Activated CD8-positive, alpha-beta memory T cell treated with anti-CD3 and anti-CD28 coated beads for 4 hours (primary cell): ENCODE data around the gene SEPSECS.

Source experiments
- DNase-seq, 2 donors: peaks; one replicate each; pipeline ENCODE4 v3.0.0-alpha.2; 2020; ENCODE audit warnings: low read depth in 2 of 2

The SEPSECS gene

GRCh38 chr4:25155947-25156346, 4.3 kb downstream of the SEPSECS start:
- DNase-seq: no peak

DNA sequence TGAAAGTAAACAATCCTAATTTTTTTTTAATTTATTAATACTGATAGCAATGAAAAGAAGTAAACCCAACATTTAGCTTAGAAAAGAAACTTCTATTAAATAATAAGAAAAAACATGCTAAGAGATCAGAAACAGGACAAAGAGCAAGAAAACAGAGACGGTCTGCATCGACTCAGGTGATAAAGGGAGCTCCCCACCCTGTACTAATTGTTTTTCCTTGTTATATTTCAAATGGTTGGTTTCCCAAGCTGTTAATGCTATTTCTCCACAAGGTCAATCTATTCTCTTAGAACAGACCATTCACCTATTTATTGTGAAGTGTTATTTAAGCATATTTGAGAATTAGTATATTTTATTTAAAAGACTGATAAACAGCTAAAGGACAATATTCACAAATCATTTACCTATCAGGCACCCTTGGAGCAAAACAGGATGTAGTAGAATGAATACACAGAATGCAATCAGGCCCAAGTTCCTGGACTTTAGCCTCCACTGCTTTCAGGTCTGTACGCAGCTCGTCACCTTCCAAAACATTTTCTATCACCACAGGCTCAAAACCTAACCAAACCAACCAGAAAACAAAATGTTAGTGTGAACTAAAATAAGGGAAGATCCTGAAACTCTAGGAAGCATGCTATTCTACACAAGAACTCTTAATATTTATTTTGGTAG, 5.5 kb downstream of the SEPSECS start:
- DNase-seq: no peak

DNA sequence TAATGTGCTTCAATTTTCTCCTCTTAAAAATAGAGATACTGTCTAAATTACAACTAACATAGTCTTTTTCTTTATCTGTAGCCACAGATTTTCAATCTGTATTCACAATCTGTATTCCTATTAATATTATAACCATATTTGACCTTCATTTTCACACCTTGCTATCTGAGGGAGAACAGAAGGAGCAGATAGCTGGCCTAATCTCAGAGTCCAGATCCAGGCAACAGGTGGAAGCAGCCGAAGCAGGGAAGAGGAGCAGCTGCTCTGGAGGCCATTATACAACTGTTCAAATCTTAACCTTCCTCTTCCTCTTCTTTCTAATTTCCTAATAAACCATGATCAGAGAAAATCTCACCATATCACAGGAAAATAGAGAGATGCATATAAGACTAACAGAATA, 14.2 kb downstream of the SEPSECS start:
- DNase-seq: no peak

GRCh38 chr4:25144870-25145481, 15.3 kb downstream of the SEPSECS start:
- no peak for DNase-seq

GRCh38 chr4:25142468-25142867, 17.8 kb downstream of the SEPSECS start:
- DNase-seq: no peak

- no peak for DNase-seq
These were observed 18.7 kb downstream of the SEPSECS start for GRCh38 chr4:25141592-25141991.

DNA sequence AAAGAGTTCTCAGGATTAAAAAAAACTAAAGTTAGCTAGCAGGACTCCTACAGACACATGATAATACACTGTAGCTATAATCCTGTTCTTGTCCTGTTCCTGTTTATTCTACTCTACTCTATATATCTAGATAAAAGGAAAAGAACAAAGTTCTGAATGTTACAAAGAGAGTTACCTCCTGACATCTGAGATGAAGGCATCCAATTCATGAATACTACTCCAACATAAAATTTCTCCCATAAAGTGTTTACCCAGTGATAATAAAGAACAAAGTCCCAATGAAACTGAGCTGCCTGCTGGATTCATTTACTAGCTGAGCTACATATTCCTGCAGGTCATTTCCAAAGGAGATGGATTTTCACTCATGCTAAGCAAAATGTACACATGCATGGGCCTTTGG, 27.1 kb downstream of the SEPSECS start:
- no peak for DNase-seq

- no peak for DNase-seq
These were observed 28.3 kb downstream of the SEPSECS start for GRCh38 chr4:25131926-25132325.

DNA sequence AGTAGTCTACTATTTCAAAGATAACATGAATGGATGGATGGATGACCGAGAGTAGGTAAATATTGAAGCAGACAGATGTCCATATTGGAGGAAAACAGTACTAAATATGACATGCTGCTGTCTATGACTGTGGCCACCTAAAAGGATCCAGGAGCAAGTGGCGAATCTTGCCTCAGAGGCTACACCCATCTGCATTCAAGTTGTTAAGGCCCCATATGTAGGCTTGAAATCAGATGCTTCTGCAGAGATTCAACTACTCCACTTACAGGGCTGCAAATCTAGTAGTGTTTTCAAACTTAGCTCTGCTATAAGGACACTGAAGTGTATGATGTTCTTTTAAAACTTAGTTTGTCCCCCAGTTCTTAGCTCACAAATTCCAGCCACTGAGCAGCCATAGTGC, 28.9 kb downstream of the SEPSECS start:
- no peak for DNase-seq

DNA sequence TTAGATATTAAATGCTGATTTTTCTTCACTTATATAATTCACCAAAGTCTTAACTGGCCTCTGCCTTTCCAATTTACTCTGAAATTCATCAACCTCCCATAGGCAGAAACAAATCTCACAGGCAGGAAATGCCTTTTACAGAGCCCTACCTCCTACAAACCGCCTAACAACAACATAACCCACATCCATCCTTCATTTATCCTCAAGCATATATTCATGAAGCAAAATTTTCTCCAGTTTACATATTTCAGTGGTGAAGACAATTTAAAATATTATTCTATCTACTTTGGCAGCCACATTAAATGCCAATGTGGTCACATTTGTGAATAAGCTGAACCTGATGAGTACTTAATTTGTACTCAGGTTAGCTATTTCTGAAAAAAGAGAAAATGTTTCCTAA, 30.3 kb downstream of the SEPSECS start:
- no peak for DNase-seq

GRCh38 chr4:25128671-25129070, 31.6 kb downstream of the SEPSECS start:
- DNase-seq: no peak

DNA sequence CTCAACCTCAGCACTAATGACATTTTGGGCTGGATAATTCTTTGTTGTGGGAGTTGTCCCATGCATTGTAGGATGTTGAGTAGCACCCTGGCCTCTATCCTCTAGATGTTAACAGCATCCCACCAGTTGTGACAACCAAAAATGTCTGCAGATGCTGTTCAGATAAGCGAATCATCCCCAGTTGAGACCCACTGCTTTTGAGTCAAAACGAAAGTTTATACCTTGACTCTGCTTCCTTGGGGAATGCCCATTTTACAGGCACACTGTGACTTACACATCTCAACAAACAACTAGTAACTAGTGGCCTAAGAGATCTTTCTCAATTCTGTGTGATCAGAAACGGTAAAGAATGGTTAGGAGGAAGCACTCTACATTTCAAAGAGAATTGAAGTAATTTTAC, 37.0 kb downstream of the SEPSECS start:
- DNase-seq: no peak

- no peak for DNase-seq
These were observed 39.9 kb downstream of the SEPSECS start for GRCh38 chr4:25120146-25120940.

DNA sequence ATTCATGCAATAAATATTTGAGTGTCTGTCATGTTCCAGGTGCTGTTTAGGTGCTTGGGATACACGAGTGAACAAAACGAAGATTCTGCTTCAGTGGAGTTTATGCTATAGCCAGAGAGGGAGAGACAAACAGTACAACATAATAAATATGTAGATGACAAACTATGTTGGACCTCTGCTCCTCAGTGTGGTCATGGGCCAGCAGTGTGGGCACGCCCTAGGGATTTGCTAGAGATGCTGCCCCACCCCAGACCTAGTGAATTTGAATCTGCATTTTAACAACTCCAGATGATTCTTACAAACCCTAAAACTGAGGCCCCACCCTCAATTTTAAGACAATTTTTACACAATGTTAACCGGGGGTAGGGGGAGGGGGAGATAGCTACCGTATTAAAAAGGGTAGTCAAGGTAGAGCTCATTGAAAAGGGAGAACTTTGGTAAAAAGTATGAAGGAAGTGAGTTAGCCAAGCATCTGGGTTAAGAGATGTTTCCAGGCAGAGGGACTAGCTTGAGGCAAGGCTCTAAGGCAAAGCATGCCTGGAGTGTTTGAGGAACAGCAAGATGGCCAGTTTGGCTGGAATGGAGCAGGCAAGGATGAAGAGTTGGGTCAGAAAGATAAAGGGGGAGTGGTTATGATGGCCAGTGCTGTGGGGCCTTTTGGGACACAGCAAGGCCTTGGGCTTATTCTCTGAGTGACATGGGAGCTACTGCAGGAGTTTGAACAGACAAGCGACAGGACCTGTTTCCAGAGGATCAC, 42.4 kb downstream of the SEPSECS start:
- no peak for DNase-seq

GRCh38 chr4:25117274-25117673, 43.0 kb downstream of the SEPSECS start:
- DNase-seq: no peak

GRCh38 chr4:25113915-25114904, 46.0 kb downstream of the SEPSECS start:
- no peak for DNase-seq

GRCh38 chr4:25112995-25113380, 47.3 kb downstream of the SEPSECS start:
- DNase-seq: no peak

DNA sequence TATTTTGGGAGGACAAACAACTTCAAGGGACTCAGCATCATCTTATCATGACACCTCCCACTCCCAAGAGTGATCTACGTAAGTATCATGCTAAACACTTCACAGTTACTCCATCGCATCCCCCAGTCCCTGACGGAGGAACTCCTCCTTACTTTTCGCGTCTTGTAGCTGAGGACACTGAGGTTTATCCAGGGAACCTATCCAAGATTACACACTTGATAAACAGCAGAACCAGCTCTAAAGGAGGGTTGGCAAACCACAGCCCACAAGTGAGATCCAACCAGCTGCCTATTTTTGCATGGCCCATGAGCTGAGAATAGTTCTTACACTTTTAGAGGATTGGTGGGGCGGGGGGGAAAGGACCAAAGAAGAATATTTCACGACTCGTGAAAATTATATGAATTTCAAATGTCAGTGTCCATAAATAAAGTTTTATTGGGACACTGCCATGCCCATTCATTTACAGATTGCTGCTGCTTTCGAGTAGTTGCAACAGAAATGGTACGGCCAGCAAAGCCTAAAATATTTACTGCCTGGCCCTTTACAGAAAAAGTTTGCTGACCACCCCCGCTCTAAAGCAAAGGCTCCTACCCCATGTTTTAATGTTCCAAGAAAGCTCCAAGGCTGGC, 47.8 kb downstream of the SEPSECS start:
- no peak for DNase-seq

- DNase-seq: no peak
These were observed 48.5 kb downstream of the SEPSECS start for GRCh38 chr4:25111648-25112196.
